Erythroblast (primary cell): ENCODE results near the gene HPN.

Source experiments
- DNase-seq, 2 experiments: peaks; one replicate each; lab custom pipeline; 2025; lab: John Stamatoyannopoulos, UW
- GATA1 ChIP-seq: IDR thresholded peaks from 2 replicates; pipeline ENCODE4 v1.6.1; 2011; ENCODE audit warnings: low read depth, mild to moderate bottlenecking, control low read depth, low read length, moderate library complexity
- POLR2A ChIP-seq: IDR thresholded peaks from 2 replicates; pipeline ENCODE4 v1.6.1; 2011; ENCODE audit warnings: mild to moderate bottlenecking, low read length

Gene HPN

GRCh38 chr19:35051796-35052195, 10.3 kb downstream of the HPN start:
- TF ChIP-seq GATA1 = no peak
- no peak for TF ChIP-seq POLR2A
- no peak for DNase-seq

GRCh38 chr19:35052599-35053190, 11.2 kb downstream of the HPN start:
- TF ChIP-seq POLR2A (no peak), GATA1 (no peak)
- DNase-seq = no peak

- TF ChIP-seq POLR2A (no peak), GATA1 (no peak)
- DNase-seq = no peak
Observed at GRCh38 chr19:35053667-35054293, 12.3 kb downstream of the HPN start.

GRCh38 chr19:35054626-35055025, 13.1 kb downstream of the HPN start:
- no peak for DNase-seq
- TF ChIP-seq POLR2A (no peak), GATA1 (no peak)

GRCh38 chr19:35055715-35056179, 14.2 kb downstream of the HPN start:
- TF ChIP-seq GATA1 (no peak), POLR2A (no peak)
- DNase-seq = no peak

- TF ChIP-seq POLR2A = no peak
- no peak for TF ChIP-seq GATA1
- DNase-seq = no peak
Observed at GRCh38 chr19:35056513-35057063, 15.1 kb downstream of the HPN start.

- no peak for TF ChIP-seq POLR2A
- TF ChIP-seq GATA1 = no peak
- DNase-seq = no peak
Observed at GRCh38 chr19:35058370-35058769, 16.8 kb downstream of the HPN start.

GRCh38 chr19:35059006-35059798, 17.7 kb downstream of the HPN start:
- DNase-seq = no peak
- TF ChIP-seq POLR2A = no peak
- TF ChIP-seq GATA1 = no peak

- no peak for DNase-seq
- TF ChIP-seq GATA1 (no peak), POLR2A (no peak)
Observed at GRCh38 chr19:35059799-35060091, 18.2 kb downstream of the HPN start.

GRCh38 chr19:35060160-35060855, 18.8 kb downstream of the HPN start:
- no peak for DNase-seq
- no peak for TF ChIP-seq POLR2A
- TF ChIP-seq GATA1 = no peak

- no peak for DNase-seq
- TF ChIP-seq GATA1 (no peak), POLR2A (no peak)
Observed at GRCh38 chr19:35061583-35062373, 20.3 kb downstream of the HPN start.

GRCh38 chr19:35062942-35063341, 21.4 kb downstream of the HPN start:
- no peak for TF ChIP-seq GATA1
- no peak for TF ChIP-seq POLR2A
- no peak for DNase-seq
